Endothelial cell of umbilical vein (primary cell): ENCODE data around the gene AP1G1.

ENCODE experiments used
- FOS ChIP-seq: IDR thresholded peaks from 2 replicates; pipeline ENCODE4 v1.6.1; 2011; ENCODE audit warnings: mild to moderate bottlenecking, low read length, moderate library complexity, borderline replicate concordance; ENCODE audit not compliant: insufficient read depth
- GATA2 ChIP-seq: IDR thresholded peaks from 2 replicates; pipeline ENCODE4 v1.7.0; 2011; ENCODE audit warnings: low read depth, mild to moderate bottlenecking, moderate library complexity, mixed read lengths, low read length; ENCODE audit not compliant: insufficient read length, insufficient read depth
- MYC ChIP-seq: IDR thresholded peaks from one replicate; pipeline ENCODE4 v1.6.1; 2011; ENCODE audit warnings: mild to moderate bottlenecking, low read depth, low read length
- TF ChIP-seq, protein P1 (sequence below), 2 donors: IDR thresholded peaks; 1 replicate in 1 of 2; 2 replicates in 1 of 2; pipeline ENCODE4 v1.5.1; 2011; ENCODE audit warnings: low read length in 2 of 2, mild to moderate bottlenecking in 2 of 2, moderate library complexity in 2 of 2, control low read depth in 1 of 2, inconsistent platforms in 1 of 2, low read depth in 1 of 2; ENCODE audit not compliant: insufficient read depth in 1 of 2; ENCODE audit errors: extremely low read depth in 1 of 2
- TF ChIP-seq, protein P2 (sequence below): IDR thresholded peaks from 2 replicates; pipeline ENCODE4 v1.6.1; 2011; ENCODE audit not compliant: insufficient read depth, insufficient read length

DNA sequence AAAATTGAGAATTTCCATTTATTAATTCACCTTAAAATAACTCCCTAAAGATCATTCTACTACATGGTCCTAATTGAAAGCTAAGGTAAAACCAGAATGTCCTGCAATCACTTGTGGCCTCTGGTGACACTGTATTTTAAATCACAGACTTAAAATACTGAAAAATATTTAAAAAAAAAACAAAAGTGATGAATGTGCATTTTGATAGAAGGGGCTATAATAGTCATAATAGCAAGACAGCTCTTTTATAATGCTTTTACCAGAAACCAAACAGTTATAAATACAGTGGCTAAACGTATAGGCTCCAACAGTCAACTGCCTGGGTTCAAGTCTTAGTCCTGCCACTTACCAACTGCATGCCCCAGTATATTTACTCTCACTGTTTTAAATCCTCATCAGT lies 105.3 kb downstream of the AP1G1 start:
- TF ChIP-seq, protein P1, sequence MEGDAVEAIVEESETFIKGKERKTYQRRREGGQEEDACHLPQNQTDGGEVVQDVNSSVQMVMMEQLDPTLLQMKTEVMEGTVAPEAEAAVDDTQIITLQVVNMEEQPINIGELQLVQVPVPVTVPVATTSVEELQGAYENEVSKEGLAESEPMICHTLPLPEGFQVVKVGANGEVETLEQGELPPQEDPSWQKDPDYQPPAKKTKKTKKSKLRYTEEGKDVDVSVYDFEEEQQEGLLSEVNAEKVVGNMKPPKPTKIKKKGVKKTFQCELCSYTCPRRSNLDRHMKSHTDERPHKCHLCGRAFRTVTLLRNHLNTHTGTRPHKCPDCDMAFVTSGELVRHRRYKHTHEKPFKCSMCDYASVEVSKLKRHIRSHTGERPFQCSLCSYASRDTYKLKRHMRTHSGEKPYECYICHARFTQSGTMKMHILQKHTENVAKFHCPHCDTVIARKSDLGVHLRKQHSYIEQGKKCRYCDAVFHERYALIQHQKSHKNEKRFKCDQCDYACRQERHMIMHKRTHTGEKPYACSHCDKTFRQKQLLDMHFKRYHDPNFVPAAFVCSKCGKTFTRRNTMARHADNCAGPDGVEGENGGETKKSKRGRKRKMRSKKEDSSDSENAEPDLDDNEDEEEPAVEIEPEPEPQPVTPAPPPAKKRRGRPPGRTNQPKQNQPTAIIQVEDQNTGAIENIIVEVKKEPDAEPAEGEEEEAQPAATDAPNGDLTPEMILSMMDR (IDR thresholded peaks at IDR 0.05; ENCODE audit: extremely low read depth in 1 of 2, insufficient read depth in 1 of 2, low read depth in 1 of 2, low read length in 2 of 2): no peak
- TF ChIP-seq FOS (no peak), MYC (no peak), GATA2 (no peak)
- TF ChIP-seq, protein P2, sequence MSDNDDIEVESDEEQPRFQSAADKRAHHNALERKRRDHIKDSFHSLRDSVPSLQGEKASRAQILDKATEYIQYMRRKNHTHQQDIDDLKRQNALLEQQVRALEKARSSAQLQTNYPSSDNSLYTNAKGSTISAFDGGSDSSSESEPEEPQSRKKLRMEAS: no peak
